Aorta (tissue), 5 donors: ENCODE measurements around the gene TXNRD2. TPM values are rescaled to one million over a fixed set of nuclear protein-coding genes. Genes with fewer than 3 reads are reported as not detected.

Source experiments
- ATAC-seq: fragments of 200-7000 bp; cut with Tn5 transposase; one replicate; pipeline ENCODE4 v1.9.1; 2022; ENCODE audit warnings: moderate library complexity; ENCODE audit not compliant: low FRiP score
- DNase-seq, 2 donors: peaks; one replicate each; pipeline ENCODE4 v3.0.0-alpha.2; 2020
- H3K27ac ChIP-seq, 2 donors: one replicate each; pipeline ENCODE4 v1.5.1; 2013; ENCODE audit warnings: low read length in 2 of 2, mild to moderate bottlenecking in 2 of 2, moderate library complexity in 2 of 2, control low read depth in 1 of 2, inconsistent platforms in 1 of 2, low read depth in 1 of 2
- H3K27me3 ChIP-seq, 2 donors: one replicate each; pipeline ENCODE4 v1.6.1; 2013; ENCODE audit warnings: control low read depth in 1 of 2, low read length in 1 of 2, mild to moderate bottlenecking in 1 of 2, moderate library complexity in 1 of 2; ENCODE audit not compliant: insufficient read depth in 2 of 2, control insufficient read depth in 1 of 2
- H3K36me3 ChIP-seq, 2 donors: one replicate each; pipeline ENCODE4 v1.6.1; 2013; ENCODE audit warnings: control low read depth in 1 of 2, low read length in 1 of 2, mild to moderate bottlenecking in 1 of 2; ENCODE audit not compliant: insufficient read depth in 2 of 2, control insufficient read depth in 1 of 2
- H3K4me1 ChIP-seq, 2 donors: one replicate each; pipeline ENCODE4 v1.6.1; 2013; ENCODE audit warnings: low read length in 2 of 2, control low read depth in 1 of 2, mild to moderate bottlenecking in 1 of 2, moderate library complexity in 1 of 2; ENCODE audit not compliant: insufficient read depth in 2 of 2, control insufficient read depth in 1 of 2
- H3K4me3 ChIP-seq, 2 donors: one replicate each; pipeline ENCODE4 v1.5.1; 2013; ENCODE audit warnings: low read length in 2 of 2, control low read depth in 1 of 2, mild to moderate bottlenecking in 1 of 2
- H3K9me3 ChIP-seq: one replicate; pipeline ENCODE4 v1.6.1; 2013; ENCODE audit warnings: mild to moderate bottlenecking, low read length; ENCODE audit not compliant: control insufficient read depth
- WGBS, 2 donors: extraction: QIAGEN DNeasy Blood & Tissue Kit; methylation state at CpG; one replicate each; pipeline ENCODE4 v1.1.7; 2013; 5-methylcytosine and 5-hydroxymethylcytosine counted together
- intact Hi-C, 2 donors: fragments of 100-400 bp; cut with DNase I; formaldehyde crosslinking; loops; one replicate each; pipeline versions ENCODE4 v1.14.2 to v1.15.0; 2022
- polyA plus RNA-seq, 2 donors: library from polyadenylated mRNA; stranded (reverse); fragments of 200-250 nt; gene quantifications; one replicate each; pipeline ENCODE4 v1.2.3, GENCODE V29; 2013
- total RNA-seq, 2 donors: library from RNA; stranded (reverse); fragmentation: NEBNext Ultra II Directional; extraction: Animal tissue kit (Norgen Biotek cat#: 25700); gene quantifications; one replicate each; pipeline ENCODE4 v1.2.1, GENCODE V29; 2021
- donor health status: healthy with polysubstance abuse.
- donor health status: Bipolar disorder and iron deficiency.
- donor health status: DM: no; HTN: no; CAD: no.
- donor health status: DM: no; HTN: no; CAD: no.
- donor health status: DM: yes; HTN: yes; CAD: no.

The TXNRD2 gene
- total and polyA plus RNA-seq, 4 donors: 13.3 to 59.0 (median 25.2) TPM

DNA sequence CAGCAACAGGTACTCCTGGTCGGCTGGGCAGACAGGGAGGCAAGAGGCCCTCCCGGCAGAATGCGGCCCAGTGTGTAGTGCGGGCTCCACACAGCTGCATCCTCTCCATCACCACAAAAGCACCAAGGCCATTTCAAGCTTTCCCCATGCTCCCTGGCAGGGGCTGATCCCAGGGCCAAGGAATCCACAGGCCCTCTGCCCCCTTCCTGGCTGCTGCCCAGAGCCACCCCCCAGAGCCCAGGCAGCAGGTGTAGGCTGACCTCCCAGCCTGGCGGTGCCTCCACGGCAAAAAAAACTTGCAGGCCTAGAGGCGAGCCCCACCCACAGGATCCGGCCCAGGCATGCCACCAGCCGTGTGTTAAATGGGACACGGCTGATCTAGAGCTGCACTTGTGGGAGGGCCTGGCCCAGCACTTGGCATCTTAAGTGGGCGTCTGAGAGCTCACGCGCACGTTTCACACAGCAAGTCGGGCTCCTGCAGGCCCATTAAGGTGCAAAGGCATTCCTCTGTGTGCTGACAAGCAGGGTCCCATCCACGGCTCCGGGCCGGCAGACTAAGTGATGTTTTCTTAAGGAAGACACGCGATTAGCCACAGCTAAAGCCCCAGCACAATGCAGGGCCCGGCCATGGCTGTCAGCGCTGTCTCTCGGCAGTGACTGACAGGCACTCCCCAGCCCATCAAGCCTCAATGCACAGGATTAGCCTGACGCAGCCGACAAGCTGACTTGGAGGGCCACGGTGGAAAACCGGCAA is 67.1 kb downstream of the TXNRD2 start:
- no peak for ATAC-seq
- intact Hi-C loops: no loop called here
- peak; percentile 49 to 72 for DNase-seq
- Histone ChIP-seq H3K36me3 (no peaks in the 10 kb centered on the region), H3K27me3 (no peaks in the 10 kb centered on the region), H3K4me3 (no peak overlapping the region), H3K27ac (peak overlapping the region in 1 of 2 donors; percentile 21), H3K4me1 (no peaks in the 10 kb centered on the region), H3K9me3 (no peaks in the 10 kb centered on the region)
- 31 to 44% methylated on average over 27 of the region's 27 CpGs for WGBS, 2 donors

DNA sequence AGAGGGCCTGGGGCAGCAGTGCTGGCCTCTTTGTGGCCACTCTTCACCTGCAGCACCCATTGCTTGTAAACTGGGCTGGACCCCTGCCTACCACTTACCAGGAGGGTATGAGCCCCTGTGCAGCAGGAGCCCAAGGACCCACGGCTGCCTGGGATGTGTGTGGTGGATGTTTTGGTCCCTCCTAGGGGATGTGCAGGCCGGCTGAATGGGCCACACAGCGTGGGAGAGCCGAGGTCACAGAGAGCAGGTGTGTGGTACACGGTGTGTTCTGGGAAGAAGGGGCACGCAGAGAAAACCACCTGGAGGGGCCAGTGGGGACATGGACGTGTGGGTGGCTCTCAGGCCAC is 67.7 kb downstream of the TXNRD2 start:
- Histone ChIP-seq H3K9me3 (no peaks in the 10 kb centered on the region), H3K27ac (no peak overlapping the region), H3K4me3 (no peak overlapping the region), H3K27me3 (no peaks in the 10 kb centered on the region), H3K36me3 (no peaks in the 10 kb centered on the region), H3K4me1 (no peaks in the 10 kb centered on the region)
- ATAC-seq (no peak), DNase-seq (peak in 1 of 2 donors; percentile 63)
- 91 to 95% methylated on average over 5 to 7 of the region's 7 CpGs for WGBS, 2 donors
- intact Hi-C loops: no loop called here

DNA sequence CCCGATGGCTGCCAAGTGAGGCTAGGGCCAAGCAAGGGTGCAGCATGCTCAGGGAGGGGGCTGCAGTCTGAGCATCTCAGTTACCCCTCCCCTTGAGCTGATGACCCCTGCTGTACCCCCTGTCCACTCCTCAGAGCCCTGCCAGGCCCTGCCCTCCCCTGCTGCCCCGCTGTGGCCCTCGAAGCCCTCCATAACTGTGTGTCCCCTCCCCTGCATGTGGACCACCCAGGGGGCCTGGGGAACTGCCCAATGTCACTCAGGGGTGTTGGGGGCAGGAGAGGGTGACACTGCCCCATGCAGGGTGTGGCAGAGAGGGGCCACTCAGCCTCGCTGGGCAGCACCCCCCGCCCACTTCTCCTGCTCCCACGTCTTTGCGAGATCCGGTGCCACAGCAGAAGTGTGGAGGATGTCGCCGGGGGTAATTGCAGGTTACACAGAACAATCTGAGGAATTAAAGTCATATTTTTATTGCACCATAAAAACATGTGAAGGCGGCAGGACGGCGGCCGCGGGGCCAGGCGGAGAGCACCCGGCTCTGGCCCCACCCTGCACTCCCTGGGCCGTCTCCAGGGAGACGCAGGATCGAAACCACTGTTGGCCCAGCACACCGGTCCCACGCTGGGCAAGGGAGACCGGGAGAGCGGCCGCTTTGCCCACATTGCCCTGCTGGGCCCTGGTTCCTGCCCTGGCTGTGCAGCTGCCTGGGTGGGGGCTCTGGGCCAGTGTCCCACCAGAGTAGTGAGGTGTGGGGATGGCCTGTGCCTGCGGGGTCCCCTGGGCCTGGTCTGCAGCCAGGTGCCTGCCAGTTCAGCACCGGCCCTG is 68.3 kb downstream of the TXNRD2 start:
- Histone ChIP-seq H3K4me3 (no peak overlapping the region), H3K27me3 (no peaks in the 10 kb centered on the region), H3K27ac (no peak overlapping the region), H3K9me3 (no peaks in the 10 kb centered on the region), H3K4me1 (no peaks in the 10 kb centered on the region), H3K36me3 (no peaks in the 10 kb centered on the region)
- ATAC-seq: no peak
- intact Hi-C loops: no loop called here
- peak; percentile 41 to 72 for DNase-seq
- WGBS, 2 donors: 92 to 94% methylated on average over 27 of the region's 27 CpGs

DNA sequence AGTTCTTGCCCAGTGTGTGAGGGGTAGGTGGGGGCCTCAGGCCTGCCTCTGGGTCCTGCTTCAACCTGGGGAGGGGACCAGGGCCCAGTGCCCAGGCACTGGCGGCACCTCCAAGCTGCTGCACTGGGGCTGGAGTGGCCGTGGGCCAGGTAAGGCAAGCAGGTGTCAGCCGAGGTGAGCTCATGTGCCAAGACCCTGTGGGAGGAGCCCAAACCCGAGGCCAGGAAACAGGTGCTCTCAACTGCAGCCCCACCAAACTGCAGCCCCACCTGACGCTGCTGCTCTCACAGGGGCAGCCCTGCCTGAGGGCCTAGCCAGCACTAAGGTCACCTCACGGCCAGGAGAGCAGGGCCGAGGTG is 68.9 kb downstream of the TXNRD2 start:
- H3K27me3 ChIP-seq: no peaks in the 10 kb centered on the region
- WGBS, 2 donors: 80 to 86% methylated on average over 7 of the region's 7 CpGs
- H3K27ac ChIP-seq: no peak overlapping the region
- H3K36me3 ChIP-seq: no peaks in the 10 kb centered on the region
- DNase-seq (peak in 1 of 2 donors; percentile 67), ATAC-seq (no peak)
- H3K4me1 ChIP-seq: no peaks in the 10 kb centered on the region
- H3K4me3 ChIP-seq: no peak overlapping the region
- H3K9me3 ChIP-seq: no peaks in the 10 kb centered on the region
- intact Hi-C loops: no loop called here

DNA sequence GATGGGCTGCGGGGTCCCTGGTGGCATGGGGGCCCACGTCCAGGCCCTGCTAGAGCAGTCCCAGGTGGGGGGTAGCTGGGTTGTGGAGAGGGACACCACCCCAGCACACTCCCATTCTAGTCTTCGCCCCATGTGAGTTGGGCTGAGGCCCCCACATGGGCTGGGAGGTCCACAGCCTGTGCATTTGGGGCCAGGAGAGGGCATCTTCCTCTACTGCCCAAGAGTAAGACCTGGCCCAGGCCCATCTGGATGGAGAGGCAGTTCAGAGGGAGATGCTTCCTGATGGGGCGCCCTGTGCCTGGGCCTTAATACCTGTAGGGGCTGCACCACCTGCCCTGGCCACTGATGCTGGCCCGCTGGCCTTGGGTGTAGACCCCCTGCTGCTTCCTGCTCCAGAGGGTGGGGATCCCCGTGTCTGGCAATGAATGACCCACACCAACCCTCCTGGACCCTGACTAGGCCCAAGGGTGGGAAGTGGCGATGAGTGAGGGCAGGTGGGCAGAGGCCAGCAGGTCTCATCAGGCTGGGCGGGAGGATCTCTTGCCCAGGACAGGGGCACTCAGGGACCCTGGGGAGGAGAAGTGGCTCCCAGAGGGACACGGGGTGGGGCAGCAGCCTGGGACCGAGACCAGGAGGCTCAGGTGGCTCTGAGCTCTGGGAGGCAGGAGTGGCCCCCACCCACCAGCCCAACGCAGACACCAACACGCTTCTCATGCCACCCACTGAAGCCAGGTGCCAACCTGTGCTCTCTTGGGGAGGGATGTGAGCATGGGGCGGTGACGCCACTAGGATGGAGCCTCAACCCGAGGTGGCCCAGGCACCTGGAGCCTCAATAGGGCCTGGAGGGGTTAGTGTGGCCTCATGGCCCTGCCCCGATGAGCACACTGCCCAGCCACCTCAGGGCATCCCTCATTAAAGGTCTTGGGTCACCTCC is 69.5 kb downstream of the TXNRD2 start:
- intact Hi-C loops: no loop called here
- H3K27me3 ChIP-seq: no peaks in the 10 kb centered on the region
- no peaks in the 10 kb centered on the region for H3K9me3 ChIP-seq
- no peak for ATAC-seq
- H3K4me3 ChIP-seq: no peak overlapping the region
- DNase-seq: peak; percentile 43 to 55
- H3K27ac ChIP-seq: no peak overlapping the region
- H3K4me1 ChIP-seq: no peaks in the 10 kb centered on the region
- no peaks in the 10 kb centered on the region for H3K36me3 ChIP-seq
- WGBS, 2 donors: 95 to 96% methylated on average over 16 of the region's 16 CpGs

DNA sequence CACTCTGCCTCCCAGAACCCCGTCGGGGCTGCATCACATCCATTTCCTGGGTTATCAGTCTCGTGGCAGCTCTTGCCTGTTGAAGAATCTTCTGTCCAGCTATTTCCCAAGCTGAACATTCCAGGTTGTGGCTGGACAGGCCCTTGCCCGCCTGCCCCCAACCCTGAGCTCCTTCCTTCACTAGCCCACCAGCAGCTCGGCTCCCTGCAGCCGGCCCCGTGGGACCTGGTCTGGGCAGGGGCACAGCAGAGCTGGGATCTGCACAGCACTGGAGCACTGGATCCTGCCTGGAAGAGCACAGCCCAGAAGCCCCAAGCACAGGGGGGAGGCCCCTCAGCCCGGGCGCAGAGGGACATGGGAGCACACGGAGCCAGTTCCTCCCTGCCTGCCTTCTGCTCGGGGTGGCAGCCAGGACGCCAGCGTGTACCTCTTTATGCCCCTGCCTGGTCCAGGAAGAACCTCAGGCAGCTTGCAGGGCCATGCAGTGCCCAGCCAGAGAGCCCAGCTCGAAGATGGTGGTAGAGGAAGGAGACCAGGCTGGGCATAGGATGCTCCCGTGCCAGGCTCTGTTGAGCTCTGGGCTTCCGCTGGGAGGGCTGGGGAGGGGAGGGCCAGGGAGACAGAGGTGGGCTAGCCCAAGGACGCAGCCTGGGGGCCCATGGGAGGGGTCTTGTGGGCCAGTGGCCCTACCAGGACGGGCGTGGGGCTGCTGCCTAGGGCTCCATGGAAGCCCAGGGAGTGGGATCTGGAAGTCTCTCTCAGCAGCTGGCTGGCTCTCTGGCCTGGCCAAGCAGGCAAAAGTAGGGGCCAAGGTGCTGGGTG is 70.4 kb downstream of the TXNRD2 start:
- ATAC-seq (no peak), DNase-seq (peak; percentile 36 to 68)
- intact Hi-C loops: no loop called here
- WGBS, 2 donors: 53 to 55% methylated on average over 16 to 19 of the region's 19 CpGs
- Histone ChIP-seq H3K36me3 (no peaks in the 10 kb centered on the region), H3K27me3 (no peaks in the 10 kb centered on the region), H3K27ac (no peak overlapping the region), H3K4me3 (no peak overlapping the region), H3K9me3 (no peaks in the 10 kb centered on the region), H3K4me1 (no peaks in the 10 kb centered on the region)

DNA sequence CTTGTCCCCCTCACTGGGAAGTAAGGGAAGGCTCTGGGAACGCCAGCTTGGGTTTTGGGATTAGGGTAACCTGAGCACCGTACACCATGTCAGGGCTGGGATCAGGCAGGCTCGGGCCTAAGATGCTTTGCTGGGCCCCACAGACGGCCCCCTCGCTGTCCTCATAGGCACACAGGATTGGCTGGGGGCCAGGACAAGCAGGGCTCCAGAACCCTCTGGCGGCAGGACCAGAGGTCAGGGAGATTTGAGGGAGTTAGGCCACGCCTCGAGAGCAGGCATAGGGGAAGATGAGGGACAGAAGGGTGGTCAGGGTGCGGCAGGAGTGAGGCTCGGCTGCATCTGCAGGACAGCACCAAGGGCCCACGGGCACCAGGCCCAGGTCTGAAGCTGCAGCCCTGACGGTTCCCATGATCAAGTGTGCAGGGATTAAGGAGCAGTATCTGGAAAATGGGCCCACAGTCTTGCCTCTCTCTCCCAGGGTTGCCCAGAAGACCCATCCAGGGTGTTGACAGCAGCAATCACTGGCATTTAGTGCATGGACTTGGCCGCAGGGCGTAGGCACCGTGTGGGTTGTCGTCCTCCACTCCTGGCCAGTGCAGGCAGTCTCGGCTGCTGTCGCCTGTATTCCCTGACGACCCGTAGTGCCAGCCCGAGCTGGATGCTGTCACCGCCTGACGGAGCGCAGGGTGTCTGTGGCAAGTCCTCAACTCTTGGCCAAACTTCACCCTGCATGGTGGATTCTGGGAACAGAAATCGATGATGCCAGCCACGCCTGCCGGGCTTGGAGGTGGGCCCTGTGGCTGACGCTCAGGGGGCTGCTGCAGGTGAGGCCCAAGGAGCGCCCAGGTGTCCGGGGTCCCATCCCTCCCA is 71.2 kb downstream of the TXNRD2 start:
- DNase-seq (peak; percentile 42 to 63), ATAC-seq (no peak)
- Histone ChIP-seq H3K4me3 (no peak overlapping the region), H3K27ac (no peak overlapping the region), H3K36me3 (no peaks in the 10 kb centered on the region), H3K9me3 (no peaks in the 10 kb centered on the region), H3K4me1 (no peaks in the 10 kb centered on the region), H3K27me3 (no peaks in the 10 kb centered on the region)
- intact Hi-C loops: no loop called here
- WGBS, 2 donors: 84 to 87% methylated on average over 30 of the region's 30 CpGs
